Measurements from ENCODE around the gene PRDM11.

DNA sequence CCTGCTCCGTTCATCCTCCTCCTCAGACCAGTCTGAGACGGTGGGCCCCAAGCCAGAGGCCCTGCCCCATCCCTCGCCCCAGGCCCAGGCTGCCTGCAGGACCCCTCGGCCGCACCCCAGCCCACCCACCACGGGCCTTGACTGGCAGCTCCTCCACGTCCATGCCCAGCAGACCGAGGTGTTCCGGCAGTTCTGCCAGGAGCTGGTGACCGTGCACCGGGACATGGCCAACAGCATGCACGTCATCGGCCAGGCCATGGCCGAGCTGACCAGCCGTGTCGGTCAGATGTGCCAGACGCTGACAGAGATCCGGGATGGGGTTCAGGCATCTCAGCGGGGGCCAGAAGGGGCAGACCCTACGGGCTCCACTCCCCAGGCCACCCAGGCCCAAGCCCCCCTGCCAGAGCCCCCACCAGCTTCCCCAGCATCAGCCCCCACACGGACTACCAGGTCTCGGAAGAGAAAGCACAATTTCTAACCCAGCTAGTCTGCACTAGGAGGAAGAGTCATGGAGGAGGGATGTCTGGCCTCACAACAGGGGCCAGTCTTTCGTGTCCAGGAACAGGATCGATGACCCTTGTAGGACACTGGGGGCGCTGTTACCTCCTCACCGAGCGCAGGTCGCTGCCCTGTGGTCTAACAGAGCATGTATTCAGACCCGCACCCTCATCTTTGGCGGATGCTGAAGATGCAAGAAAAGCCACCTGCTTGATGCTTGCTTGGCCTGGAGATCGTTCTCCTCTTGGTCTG lies 66.3 kb downstream of the PRDM11 start:
- TF ChIP-seq, protein P1, sequence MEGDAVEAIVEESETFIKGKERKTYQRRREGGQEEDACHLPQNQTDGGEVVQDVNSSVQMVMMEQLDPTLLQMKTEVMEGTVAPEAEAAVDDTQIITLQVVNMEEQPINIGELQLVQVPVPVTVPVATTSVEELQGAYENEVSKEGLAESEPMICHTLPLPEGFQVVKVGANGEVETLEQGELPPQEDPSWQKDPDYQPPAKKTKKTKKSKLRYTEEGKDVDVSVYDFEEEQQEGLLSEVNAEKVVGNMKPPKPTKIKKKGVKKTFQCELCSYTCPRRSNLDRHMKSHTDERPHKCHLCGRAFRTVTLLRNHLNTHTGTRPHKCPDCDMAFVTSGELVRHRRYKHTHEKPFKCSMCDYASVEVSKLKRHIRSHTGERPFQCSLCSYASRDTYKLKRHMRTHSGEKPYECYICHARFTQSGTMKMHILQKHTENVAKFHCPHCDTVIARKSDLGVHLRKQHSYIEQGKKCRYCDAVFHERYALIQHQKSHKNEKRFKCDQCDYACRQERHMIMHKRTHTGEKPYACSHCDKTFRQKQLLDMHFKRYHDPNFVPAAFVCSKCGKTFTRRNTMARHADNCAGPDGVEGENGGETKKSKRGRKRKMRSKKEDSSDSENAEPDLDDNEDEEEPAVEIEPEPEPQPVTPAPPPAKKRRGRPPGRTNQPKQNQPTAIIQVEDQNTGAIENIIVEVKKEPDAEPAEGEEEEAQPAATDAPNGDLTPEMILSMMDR (IDR thresholded peaks at IDR 0.05), result no peak
- TF ChIP-seq POLR2A (IDR thresholded peaks at IDR 0.05), result no peak
